Endothelial cell of umbilical vein (primary cell): ENCODE results near the gene LYRM4. TPM values are rescaled to one million over a fixed set of nuclear protein-coding genes. Genes with fewer than 3 reads are reported as not detected.

ENCODE experiments used
- BruUV-seq: library from RNA; stranded (reverse); fragments of 400-500 nt; replicated peaks from 2 replicates; lab custom pipeline; 2021; lab: Mats Ljungman, UMichigan
- CTCF ChIA-PET: fragments of 300-600, 350-600 bp; sonication (Branson Sonifier 250); formaldehyde crosslinking; loops from one replicate; lab custom pipeline; 2021; ENCODE audit warnings: antibody characterized with exemption, inconsistent platforms; lab: Charles Lee
- POLR2A ChIA-PET: fragments of 300-600, 350-600 bp; sonication (Branson Sonifier 250); formaldehyde crosslinking; loops from one replicate; lab custom pipeline; 2021; ENCODE audit warnings: antibody characterized with exemption, inconsistent platforms; lab: Charles Lee
- DNase-seq: peaks from one replicate; pipeline ENCODE4 v3.0.0-alpha.2; 2011; ENCODE audit warnings: low read depth, low spot score
- FAIRE-seq: peaks from 2 replicates; lab custom pipeline; 2011; peaks lifted over from hg19 to GRCh38; lab: Jason Lieb, UNC
- H2AFZ ChIP-seq: 2 replicates; pipeline ENCODE4 v1.6.0; 2012; ENCODE audit warnings: low read depth, low read length, control low read depth, inconsistent platforms
- H3K27ac ChIP-seq: 2 replicates; pipeline ENCODE4 v1.5.1; 2011; ENCODE audit warnings: low read depth, mild to moderate bottlenecking, control low read depth, low read length, moderate library complexity; ENCODE audit not compliant: insufficient read depth
- H3K27me3 ChIP-seq, 2 experiments: 2 replicates each; pipeline versions ENCODE4 v1.6.0 to v1.6.1; 2011; ENCODE audit warnings: low read length in 2 of 2, mixed read lengths in 1 of 2; ENCODE audit not compliant: control insufficient read depth in 2 of 2, insufficient read depth in 2 of 2
- H3K36me3 ChIP-seq, 2 experiments: 2 replicates in 1 of 2; 3 replicates in 1 of 2; pipeline ENCODE4 v1.5.1; 2011; ENCODE audit warnings: low read length in 2 of 2, mild to moderate bottlenecking in 1 of 2, moderate library complexity in 1 of 2; ENCODE audit not compliant: control insufficient read depth in 2 of 2, insufficient read depth in 2 of 2; ENCODE audit errors: extremely low read depth in 1 of 2
- H3K4me1 ChIP-seq: 3 replicates; pipeline ENCODE4 v1.5.1; 2011; ENCODE audit warnings: mild to moderate bottlenecking, low read length; ENCODE audit not compliant: control insufficient read depth, insufficient read depth; ENCODE audit errors: extremely low read depth
- H3K4me2 ChIP-seq: 2 replicates; pipeline ENCODE4 v1.6.1; 2011; ENCODE audit warnings: low read length, control low read depth, mixed read lengths; ENCODE audit not compliant: insufficient read depth
- H3K4me3 ChIP-seq, 3 experiments: fragments of 200-600 bp in 1 of 3; sonication (generic), shearing (Covaris generic) in 1 of 3; replicated peaks in 1 of 3; 2 replicates each; pipeline ENCODE4 v1.5.1; 2011 to 2016; ENCODE audit warnings: control low read depth in 3 of 3, low read length in 3 of 3, mild to moderate bottlenecking in 2 of 3, inconsistent platforms in 1 of 3, low read depth in 1 of 3, moderate library complexity in 1 of 3; ENCODE audit not compliant: insufficient read depth in 1 of 3
- H3K79me2 ChIP-seq: 2 replicates; pipeline ENCODE4 v1.6.0; 2012; ENCODE audit warnings: low read length, inconsistent platforms; ENCODE audit not compliant: control insufficient read depth, insufficient read depth
- H3K9ac ChIP-seq: replicated peaks from 2 replicates; pipeline ENCODE3; 2011; ENCODE audit warnings: low read length, control low read depth; ENCODE audit not compliant: insufficient read depth; ENCODE audit errors: extremely low read depth
- H3K9me1 ChIP-seq: replicated peaks from 3 replicates; pipeline ENCODE4 v1.6.0; 2011; ENCODE audit warnings: mild to moderate bottlenecking, low read length; ENCODE audit not compliant: control insufficient read depth, insufficient read depth; ENCODE audit errors: extremely low read depth
- H3K9me3 ChIP-seq: replicated peaks from 2 replicates; pipeline ENCODE4 v1.5.1; 2012; ENCODE audit warnings: low read length, inconsistent platforms; ENCODE audit not compliant: control insufficient read depth, insufficient read depth
- H4K20me1 ChIP-seq: replicated peaks from 2 replicates; pipeline ENCODE3; 2011; ENCODE audit warnings: mild to moderate bottlenecking, low read length; ENCODE audit not compliant: control insufficient read depth, insufficient read depth; ENCODE audit errors: extremely low read depth
- FOS ChIP-seq: IDR thresholded peaks from 2 replicates; pipeline ENCODE4 v1.6.1; 2011; ENCODE audit warnings: mild to moderate bottlenecking, low read length, moderate library complexity, borderline replicate concordance; ENCODE audit not compliant: insufficient read depth
- GATA2 ChIP-seq: IDR thresholded peaks from 2 replicates; pipeline ENCODE4 v1.7.0; 2011; ENCODE audit warnings: low read depth, mild to moderate bottlenecking, moderate library complexity, mixed read lengths, low read length; ENCODE audit not compliant: insufficient read length, insufficient read depth
- JUN ChIP-seq: IDR thresholded peaks from 2 replicates; pipeline ENCODE4 v1.6.1; 2011; ENCODE audit warnings: borderline replicate concordance, low read depth; ENCODE audit not compliant: insufficient read length, insufficient read depth
- MYC ChIP-seq: IDR thresholded peaks from one replicate; pipeline ENCODE4 v1.6.1; 2011; ENCODE audit warnings: mild to moderate bottlenecking, low read depth, low read length
- POLR2A ChIP-seq: IDR thresholded peaks from 2 replicates; pipeline ENCODE4 v1.6.1; 2012; ENCODE audit warnings: low read depth, mild to moderate bottlenecking, control low read depth, low read length
- POLR2AphosphoS5 ChIP-seq: IDR thresholded peaks from 2 replicates; pipeline ENCODE4 v1.6.1; 2012; ENCODE audit warnings: low read depth, mild to moderate bottlenecking, control low read depth, low read length, moderate library complexity; ENCODE audit not compliant: insufficient read depth
- dilution Hi-C: fragments of 300-500 bp; cut with MboI; formaldehyde crosslinking; loops from one replicate; pipeline ENCODE4 v1.15.0; 2019; ENCODE audit warnings: low sequenced_read_pairs; ENCODE audit not compliant: extremely low pct_ligation_motif_present
- intact Hi-C: fragments of 100-400 bp; cut with micrococcal nuclease; formaldehyde crosslinking; loops from one replicate; pipeline ENCODE4 v1.10.0; 2022
- polyA plus RNA-seq, 4 experiments: library from polyadenylated mRNA; depleted of rRNA in 3 of 4; stranded (reverse) in 3 of 4; unstranded in 1 of 4; fragments of >200 nt; gene quantifications; 2 replicates each; pipeline versions ENCODE4 v1.2.1 to v1.2.3, GENCODE V29; 2011 to 2012; ENCODE audit warnings: missing spikeins in 1 of 4
- total RNA-seq: library from RNA; stranded (reverse); gene quantifications from 2 replicates; pipeline ENCODE4 v1.2.3, GENCODE V29; 2021
- TF ChIP-seq, protein P1 (sequence below), 2 donors: IDR thresholded peaks; 1 replicate in 1 of 2; 2 replicates in 1 of 2; pipeline ENCODE4 v1.5.1; 2011; ENCODE audit warnings: low read length in 2 of 2, mild to moderate bottlenecking in 2 of 2, moderate library complexity in 2 of 2, control low read depth in 1 of 2, inconsistent platforms in 1 of 2, low read depth in 1 of 2; ENCODE audit not compliant: insufficient read depth in 1 of 2; ENCODE audit errors: extremely low read depth in 1 of 2
- TF ChIP-seq, protein P2 (sequence below): IDR thresholded peaks from 2 replicates; pipeline ENCODE4 v1.6.1; 2011; ENCODE audit not compliant: insufficient read depth, insufficient read length

LYRM4 gene
- total and polyA plus RNA-seq, 2 donors (not counting 3 experiments of a cell fraction or from before 2014, with no cell fraction given): 39.5 to 44.0 TPM

DNA sequence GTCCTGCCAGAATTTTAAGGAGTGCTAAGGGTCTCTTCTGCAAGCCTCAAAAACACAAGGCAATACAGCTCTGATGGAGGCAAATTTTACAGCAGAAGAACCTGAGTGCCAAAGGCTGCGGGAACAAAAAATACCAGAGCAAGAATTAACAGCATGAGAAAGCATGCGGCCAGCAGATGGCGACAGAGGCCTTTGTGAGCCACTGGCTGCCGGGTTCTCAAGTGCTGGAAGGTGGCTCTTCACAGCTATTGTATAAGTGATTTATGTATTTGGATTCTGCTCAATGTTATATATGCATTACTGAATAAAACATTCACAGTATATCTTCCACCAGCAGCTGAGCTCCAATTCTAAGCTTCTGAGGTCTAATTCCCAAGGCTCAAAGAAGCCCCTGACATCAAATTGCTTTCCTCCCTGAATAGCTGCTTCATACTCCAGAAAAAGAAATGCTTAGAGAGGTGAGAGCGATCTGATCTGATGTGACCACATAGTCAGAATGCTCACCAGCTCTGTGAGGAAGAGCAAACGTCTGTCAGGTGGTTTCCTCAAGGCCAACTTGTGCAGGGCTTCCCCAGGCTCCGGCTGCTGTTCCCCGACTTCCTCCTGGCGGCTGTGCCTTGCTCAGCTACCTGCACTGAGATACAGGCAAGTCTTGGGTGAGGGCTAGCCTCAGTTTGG lies 117.0 kb downstream of the LYRM4 start:
- no peaks in the 10 kb centered on the region for H3K9me1 ChIP-seq
- H3K79me2 ChIP-seq: no peaks in the 10 kb centered on the region
- intact Hi-C loops: loop anchor here (1.0 to 2.0 kb wide), 8 partner anchors 72 to 1404 kb away; partner anchors contain the start of gene FARS2
- no peak overlapping the region for H3K4me2 ChIP-seq
- H3K4me1 ChIP-seq: no peaks in the 10 kb centered on the region
- no peaks in the 10 kb centered on the region for H3K36me3 ChIP-seq
- no peaks in the 10 kb centered on the region for H4K20me1 ChIP-seq
- no TSS peak for BruUV-seq
- TF ChIP-seq FOS: no peak
- TF ChIP-seq, protein P1, sequence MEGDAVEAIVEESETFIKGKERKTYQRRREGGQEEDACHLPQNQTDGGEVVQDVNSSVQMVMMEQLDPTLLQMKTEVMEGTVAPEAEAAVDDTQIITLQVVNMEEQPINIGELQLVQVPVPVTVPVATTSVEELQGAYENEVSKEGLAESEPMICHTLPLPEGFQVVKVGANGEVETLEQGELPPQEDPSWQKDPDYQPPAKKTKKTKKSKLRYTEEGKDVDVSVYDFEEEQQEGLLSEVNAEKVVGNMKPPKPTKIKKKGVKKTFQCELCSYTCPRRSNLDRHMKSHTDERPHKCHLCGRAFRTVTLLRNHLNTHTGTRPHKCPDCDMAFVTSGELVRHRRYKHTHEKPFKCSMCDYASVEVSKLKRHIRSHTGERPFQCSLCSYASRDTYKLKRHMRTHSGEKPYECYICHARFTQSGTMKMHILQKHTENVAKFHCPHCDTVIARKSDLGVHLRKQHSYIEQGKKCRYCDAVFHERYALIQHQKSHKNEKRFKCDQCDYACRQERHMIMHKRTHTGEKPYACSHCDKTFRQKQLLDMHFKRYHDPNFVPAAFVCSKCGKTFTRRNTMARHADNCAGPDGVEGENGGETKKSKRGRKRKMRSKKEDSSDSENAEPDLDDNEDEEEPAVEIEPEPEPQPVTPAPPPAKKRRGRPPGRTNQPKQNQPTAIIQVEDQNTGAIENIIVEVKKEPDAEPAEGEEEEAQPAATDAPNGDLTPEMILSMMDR (IDR thresholded peaks at IDR 0.05; ENCODE audit: extremely low read depth in 1 of 2, insufficient read depth in 1 of 2, low read depth in 1 of 2, low read length in 2 of 2): peak; percentile 84 to 87
- no peaks in the 10 kb centered on the region for H3K9me3 ChIP-seq
- dilution Hi-C loops: no loop called here
- H2AFZ ChIP-seq: no peak overlapping the region
- DNase-seq (peak; percentile 82), FAIRE-seq (peak; percentile 96)
- CTCF ChIA-PET: interaction anchor here (0.7 to 6.7 kb wide), 73 partner anchors 8 to 1403 kb away, joined by 3 to 173 read pairs (median 5); partner anchors contain the start of genes FARS2 and LYRM4
- H3K9ac ChIP-seq: no peak overlapping the region
- H3K27ac ChIP-seq: no peak overlapping the region
- no peak overlapping the region for H3K4me3 ChIP-seq
- H3K27me3 ChIP-seq: no peaks in the 10 kb centered on the region
- POLR2A ChIA-PET: interaction anchor here (0.6 kb wide), 1 partner anchor 363 kb away, joined by 3 read pairs; no protein-coding TSS in a partner anchor

DNA sequence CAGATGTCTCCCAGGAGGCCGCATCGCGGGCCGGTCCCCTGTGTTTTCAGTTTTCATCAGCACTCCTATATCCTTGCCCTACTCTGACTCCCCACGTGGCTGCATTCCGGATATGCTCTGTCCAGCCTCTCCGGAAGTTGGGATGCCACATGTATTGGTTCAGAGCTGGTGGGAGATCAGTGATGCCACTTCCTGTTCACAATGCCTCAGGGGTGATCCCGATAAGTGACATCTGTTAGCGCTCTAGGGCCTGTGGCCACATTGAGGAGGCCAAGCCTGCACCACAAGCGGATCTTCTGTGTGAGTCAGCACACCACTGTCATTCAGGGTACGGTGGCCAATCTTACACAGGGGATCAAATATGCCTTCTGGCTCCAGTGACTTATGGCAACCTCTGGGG lies 117.8 kb downstream of the LYRM4 start:
- no peaks in the 10 kb centered on the region for H3K9me3 ChIP-seq
- intact Hi-C loops (loop anchor here (1.0 to 2.0 kb wide), 8 partner anchors 72 to 1404 kb away; partner anchors contain the start of gene FARS2), dilution Hi-C loops (no loop called here)
- no peak for DNase-seq
- H3K9me1 ChIP-seq: no peaks in the 10 kb centered on the region
- no peak for TF ChIP-seq MYC
- no peak for TF ChIP-seq POLR2AphosphoS5
- TF ChIP-seq JUN: no peak
- TF ChIP-seq, protein P2, sequence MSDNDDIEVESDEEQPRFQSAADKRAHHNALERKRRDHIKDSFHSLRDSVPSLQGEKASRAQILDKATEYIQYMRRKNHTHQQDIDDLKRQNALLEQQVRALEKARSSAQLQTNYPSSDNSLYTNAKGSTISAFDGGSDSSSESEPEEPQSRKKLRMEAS: no peak
- TF ChIP-seq POLR2A: no peak
- no peak for TF ChIP-seq GATA2
- no peak overlapping the region for H2AFZ ChIP-seq
- H4K20me1 ChIP-seq: no peaks in the 10 kb centered on the region
- H3K79me2 ChIP-seq: no peaks in the 10 kb centered on the region
- no peaks in the 10 kb centered on the region for H3K36me3 ChIP-seq
- no peaks in the 10 kb centered on the region for H3K4me1 ChIP-seq
- CTCF ChIA-PET: interaction anchor here (1.1 to 6.7 kb wide), 45 partner anchors 9 to 1403 kb away, joined by 3 to 173 read pairs (median 6); partner anchors contain the start of genes FARS2 and LYRM4
- BruUV-seq: no TSS peak
- no peak overlapping the region for H3K9ac ChIP-seq
- no peaks in the 10 kb centered on the region for H3K27me3 ChIP-seq
- no peak overlapping the region for H3K4me2 ChIP-seq
- no peak overlapping the region for H3K4me3 ChIP-seq
- FAIRE-seq: no peak
- POLR2A ChIA-PET: no interaction called here
- H3K27ac ChIP-seq: no peak overlapping the region
